T-helper 1 cell treated with Interleukin-12 subunit alpha and Interleukin-12 subunit beta and Interleukin-4 antibody, amounts not matched to agents 30 μg/mL and 1 μg/mL, for 36 hours (primary cell): ENCODE measurements around the gene NUP62.
A peak's percentile ranks its signal among the peaks of the same experiment; 100 is the strongest.

ENCODE experiments used
- H3K27ac Mint-ChIP-seq: one replicate; pipeline ENCODE4 v1.8.0; 2021; ENCODE audit warnings: mild to moderate bottlenecking, mixed read lengths
- H3K27me3 Mint-ChIP-seq: one replicate; pipeline ENCODE4 v1.8.0; 2021; ENCODE audit warnings: low read depth, mixed read lengths
- H3K36me3 Mint-ChIP-seq: one replicate; pipeline ENCODE4 v1.8.0; 2021; ENCODE audit warnings: low read depth, mixed read lengths
- H3K4me1 Mint-ChIP-seq: one replicate; pipeline ENCODE4 v1.8.0; 2021; ENCODE audit warnings: low read depth, mixed read lengths
- H3K4me3 Mint-ChIP-seq: one replicate; pipeline ENCODE4 v1.8.0; 2021; ENCODE audit warnings: mild to moderate bottlenecking, moderate library complexity, mixed read lengths
- H3K9me3 Mint-ChIP-seq: one replicate; pipeline ENCODE4 v1.8.0; 2021; ENCODE audit warnings: mixed read lengths

The NUP62 gene

DNA sequence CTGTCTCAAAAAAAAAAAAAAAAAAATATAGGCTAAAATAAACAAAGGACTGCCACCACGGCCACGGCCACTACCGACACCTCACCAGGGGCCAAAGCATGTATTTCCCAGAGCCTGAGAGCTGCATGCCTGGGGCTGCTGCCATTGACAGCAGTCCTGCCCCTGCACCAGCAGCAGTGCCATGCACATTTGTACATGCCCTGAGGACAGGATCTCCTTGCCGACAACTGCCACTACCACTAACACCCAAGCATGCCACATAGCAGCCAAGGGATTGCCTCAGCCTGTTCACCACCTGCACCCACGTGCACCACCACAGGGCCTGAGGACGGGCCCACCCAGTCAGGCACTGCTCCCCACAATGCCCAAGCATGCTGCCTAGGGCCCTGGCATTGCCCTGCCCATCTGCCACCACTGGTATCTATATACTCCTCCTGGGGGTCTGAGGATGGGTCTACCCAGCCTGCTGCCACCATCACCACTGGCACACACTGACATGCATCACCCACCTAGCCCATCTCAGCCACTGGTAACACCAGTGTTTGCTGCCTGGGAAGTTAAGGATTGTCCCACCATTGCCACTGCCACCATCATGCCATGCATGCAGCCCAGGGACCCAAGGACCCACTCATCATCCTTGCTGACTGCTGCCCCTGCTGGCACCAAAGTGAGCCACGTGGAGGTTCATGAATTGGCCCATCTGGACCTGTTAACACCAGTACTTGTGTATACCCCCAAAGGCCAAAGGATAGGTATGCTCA is 10.6 kb upstream of the NUP62 start:
- H3K36me3 Mint-ChIP-seq = no peaks in the 10 kb centered on the region
- H3K4me1 Mint-ChIP-seq = peaks cover 5% of the 10 kb centered on the region
- no peak overlapping the region for H3K27ac Mint-ChIP-seq
- no peaks in the 10 kb centered on the region for H3K9me3 Mint-ChIP-seq
- H3K4me3 Mint-ChIP-seq = no peak overlapping the region
- H3K27me3 Mint-ChIP-seq = peaks cover 13% of the 10 kb centered on the region

DNA sequence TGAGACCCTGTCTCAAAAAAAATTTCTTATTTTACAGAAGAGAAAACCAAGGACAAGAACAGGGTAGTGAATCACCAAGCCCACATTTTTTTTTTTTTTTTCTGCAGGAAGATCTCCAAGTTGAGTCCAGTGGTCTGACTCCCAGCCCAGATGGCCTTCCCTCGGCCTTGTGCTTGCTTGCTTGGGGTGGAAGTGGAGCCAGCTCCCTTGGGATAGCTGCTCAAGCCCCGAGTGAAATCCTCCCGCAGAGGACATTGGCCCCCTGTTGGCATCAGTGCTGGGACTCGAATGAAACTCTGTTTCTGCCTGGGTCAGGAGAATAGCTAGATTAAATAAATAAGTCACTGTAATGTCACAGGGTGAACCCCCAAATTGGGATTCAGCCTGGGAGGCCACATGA is 9.4 kb upstream of the NUP62 start:
- no peak overlapping the region for H3K4me3 Mint-ChIP-seq
- H3K4me1 Mint-ChIP-seq = peaks cover 5% of the 10 kb centered on the region
- H3K27ac Mint-ChIP-seq = no peak overlapping the region
- H3K36me3 Mint-ChIP-seq = peaks cover 2% of the 10 kb centered on the region
- H3K27me3 Mint-ChIP-seq = peaks cover 13% of the 10 kb centered on the region
- H3K9me3 Mint-ChIP-seq = no peaks in the 10 kb centered on the region

DNA sequence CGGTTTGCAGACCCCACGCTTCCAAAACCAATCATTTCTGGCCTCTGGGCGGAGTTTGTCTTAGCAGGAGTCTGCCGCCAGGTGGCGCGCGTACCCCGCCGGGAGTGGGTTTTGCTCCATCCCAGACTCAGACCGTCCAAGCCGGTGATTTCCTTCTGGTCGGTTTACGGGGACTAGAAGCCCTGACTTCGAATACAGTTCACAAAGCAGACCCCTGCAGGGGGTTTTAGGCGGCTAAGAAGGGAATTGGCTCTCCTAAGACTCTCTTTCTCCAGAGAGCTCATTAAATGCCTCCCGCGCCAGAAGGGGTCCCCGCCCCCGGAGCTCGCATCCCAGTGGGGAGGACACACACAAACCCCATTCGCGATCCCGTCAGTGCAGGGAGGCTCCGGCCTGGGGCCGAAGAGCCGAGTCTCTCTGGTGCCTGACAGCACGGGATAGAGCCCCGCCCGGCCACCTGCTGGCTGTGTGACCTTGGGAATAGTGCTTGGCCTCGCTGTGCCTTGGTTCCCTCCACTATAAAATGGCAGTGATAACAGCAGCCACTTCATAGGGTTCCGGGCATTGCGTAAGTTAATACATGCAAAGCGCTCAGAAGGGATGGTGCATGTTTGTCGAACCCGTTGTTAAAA is 8.6 kb upstream of the NUP62 start:
- Mint-ChIP-seq H3K36me3 (peaks cover 7% of the 10 kb centered on the region), H3K4me1 (peaks cover 8% of the 10 kb centered on the region), H3K27ac (no peak overlapping the region), H3K4me3 (no peak overlapping the region), H3K9me3 (no peaks in the 10 kb centered on the region), H3K27me3 (peaks cover 13% of the 10 kb centered on the region)

DNA sequence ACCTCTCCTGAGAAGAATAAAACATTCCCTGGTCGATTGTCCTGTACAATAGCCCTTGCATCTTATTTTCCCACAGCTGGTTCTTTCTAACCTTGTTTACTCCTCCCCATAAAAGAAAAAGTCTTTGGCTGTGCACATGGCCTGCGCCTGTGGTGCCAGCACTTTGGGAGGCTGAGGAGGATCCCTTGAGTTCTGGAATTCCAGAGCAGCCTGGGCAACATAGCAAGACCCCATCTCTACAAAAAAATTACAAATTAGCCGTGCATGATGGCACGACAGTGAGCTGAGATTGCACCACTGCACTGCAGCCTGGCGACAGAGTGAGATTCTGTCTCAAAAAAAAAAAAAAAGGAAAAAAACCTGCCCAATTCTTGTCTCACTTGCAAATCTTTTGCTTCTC is 7.2 kb upstream of the NUP62 start:
- Mint-ChIP-seq H3K9me3 (peaks cover 4% of the 10 kb centered on the region), H3K4me1 (peaks cover 18% of the 10 kb centered on the region), H3K36me3 (peaks cover 15% of the 10 kb centered on the region), H3K27me3 (peaks cover 10% of the 10 kb centered on the region), H3K4me3 (no peak overlapping the region), H3K27ac (no peak overlapping the region)

DNA sequence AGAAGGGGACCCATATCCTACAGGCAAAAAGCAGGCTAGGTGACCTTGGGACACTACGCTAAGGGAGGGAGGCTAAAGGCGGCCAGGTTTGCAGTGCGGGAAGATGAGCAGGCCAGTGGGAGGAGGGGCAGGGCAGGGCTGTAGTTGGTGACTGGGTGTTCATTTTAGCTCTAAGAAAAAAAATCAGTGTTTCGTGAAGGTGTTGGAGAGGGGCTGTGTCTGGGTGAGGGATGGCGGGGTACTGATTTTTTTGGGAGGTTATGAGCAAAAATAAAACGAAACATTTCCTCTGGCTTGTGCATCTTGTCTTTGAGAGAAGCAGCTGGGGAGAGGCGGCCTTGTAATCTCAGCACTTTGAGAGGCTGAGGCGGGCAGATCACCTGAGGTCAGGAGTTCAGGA is 4.3 kb upstream of the NUP62 start:
- Mint-ChIP-seq H3K36me3 (peaks cover 33% of the 10 kb centered on the region), H3K4me1 (peaks cover 30% of the 10 kb centered on the region), H3K27ac (no peak overlapping the region), H3K4me3 (peak overlapping the region; percentile 10), H3K9me3 (peaks cover 4% of the 10 kb centered on the region), H3K27me3 (peaks cover 10% of the 10 kb centered on the region)

DNA sequence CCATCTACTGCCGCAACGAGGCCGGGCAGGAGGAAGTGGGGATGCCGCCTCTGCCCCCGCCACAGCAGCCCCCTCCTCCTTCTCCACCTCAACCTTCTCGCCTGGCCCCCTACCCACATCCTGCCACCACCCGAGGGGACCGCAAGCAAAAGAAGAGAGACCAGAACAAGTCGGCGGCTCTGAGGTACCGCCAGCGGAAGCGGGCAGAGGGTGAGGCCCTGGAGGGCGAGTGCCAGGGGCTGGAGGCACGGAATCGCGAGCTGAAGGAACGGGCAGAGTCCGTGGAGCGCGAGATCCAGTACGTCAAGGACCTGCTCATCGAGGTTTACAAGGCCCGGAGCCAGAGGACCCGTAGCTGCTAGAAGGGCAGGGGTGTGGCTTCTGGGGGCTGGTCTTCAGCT is 3.4 kb upstream of the NUP62 start:
- H3K9me3 Mint-ChIP-seq = peaks cover 4% of the 10 kb centered on the region
- H3K4me3 Mint-ChIP-seq = no peak overlapping the region
- H3K36me3 Mint-ChIP-seq = peaks cover 38% of the 10 kb centered on the region
- H3K27ac Mint-ChIP-seq = peak overlapping the region; percentile 14
- H3K4me1 Mint-ChIP-seq = peaks cover 35% of the 10 kb centered on the region
- peaks cover 10% of the 10 kb centered on the region for H3K27me3 Mint-ChIP-seq

DNA sequence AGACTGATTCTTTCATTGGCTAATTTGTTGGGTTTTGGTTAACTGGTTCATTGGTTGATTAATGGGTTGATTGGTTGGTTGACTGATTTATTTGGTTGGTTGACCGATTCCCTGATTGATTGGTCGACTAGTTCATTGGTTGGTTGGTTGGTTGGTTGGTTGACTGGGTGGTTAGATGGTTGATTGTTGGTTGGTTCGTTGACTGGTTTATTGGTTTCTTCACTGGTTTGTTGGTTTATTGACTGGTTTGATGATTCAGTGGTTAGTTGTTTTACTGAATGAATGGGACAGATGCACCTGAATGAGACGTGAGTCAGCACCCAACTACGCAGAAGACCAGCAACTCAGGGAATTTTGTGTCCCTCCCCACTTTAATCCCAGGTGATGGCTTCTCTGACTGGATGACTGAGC is 2.7 kb upstream of the NUP62 start:
- H3K9me3 Mint-ChIP-seq = peaks cover 4% of the 10 kb centered on the region
- H3K27me3 Mint-ChIP-seq = peaks cover 10% of the 10 kb centered on the region
- peak overlapping the region; percentile 15 for H3K4me3 Mint-ChIP-seq
- H3K4me1 Mint-ChIP-seq = peaks cover 42% of the 10 kb centered on the region
- H3K27ac Mint-ChIP-seq = peak overlapping the region; percentile 34
- H3K36me3 Mint-ChIP-seq = peaks cover 45% of the 10 kb centered on the region

DNA sequence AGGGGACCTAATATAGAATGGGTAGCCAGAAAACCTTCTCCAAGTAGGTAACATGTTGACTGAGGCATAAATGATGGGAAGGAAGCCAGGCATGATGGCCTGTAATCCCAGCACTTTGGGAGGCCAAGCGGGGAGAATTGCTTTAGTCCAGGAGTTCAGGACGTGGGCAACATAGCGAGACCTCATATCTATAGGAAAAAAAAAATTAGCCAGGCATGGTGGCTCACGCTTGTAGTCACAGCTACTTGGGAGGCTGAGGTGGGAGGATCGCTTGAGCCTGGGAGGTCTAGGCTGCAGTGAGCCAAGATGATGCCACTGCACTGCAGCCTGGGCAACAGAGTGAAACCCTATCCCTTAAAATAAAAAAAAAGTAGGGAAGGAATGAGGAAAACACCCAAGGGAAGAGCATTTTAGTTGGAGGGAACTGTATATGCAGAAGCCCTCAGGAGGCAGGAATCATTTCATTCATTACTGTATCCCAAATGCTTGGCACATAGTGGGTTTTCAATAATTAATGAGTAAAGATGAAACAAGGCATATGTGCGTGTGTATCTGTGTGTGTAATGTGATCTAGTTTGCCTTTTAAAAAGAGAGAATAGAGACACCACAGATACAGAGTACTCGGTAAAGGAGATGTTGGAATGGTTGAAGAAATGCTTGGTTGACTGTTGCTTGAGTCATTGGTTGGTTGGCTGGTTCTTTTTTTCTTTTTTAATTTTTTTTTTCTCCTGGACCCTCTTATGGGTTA is 2.2 kb upstream of the NUP62 start:
- peaks cover 4% of the 10 kb centered on the region for H3K9me3 Mint-ChIP-seq

DNA sequence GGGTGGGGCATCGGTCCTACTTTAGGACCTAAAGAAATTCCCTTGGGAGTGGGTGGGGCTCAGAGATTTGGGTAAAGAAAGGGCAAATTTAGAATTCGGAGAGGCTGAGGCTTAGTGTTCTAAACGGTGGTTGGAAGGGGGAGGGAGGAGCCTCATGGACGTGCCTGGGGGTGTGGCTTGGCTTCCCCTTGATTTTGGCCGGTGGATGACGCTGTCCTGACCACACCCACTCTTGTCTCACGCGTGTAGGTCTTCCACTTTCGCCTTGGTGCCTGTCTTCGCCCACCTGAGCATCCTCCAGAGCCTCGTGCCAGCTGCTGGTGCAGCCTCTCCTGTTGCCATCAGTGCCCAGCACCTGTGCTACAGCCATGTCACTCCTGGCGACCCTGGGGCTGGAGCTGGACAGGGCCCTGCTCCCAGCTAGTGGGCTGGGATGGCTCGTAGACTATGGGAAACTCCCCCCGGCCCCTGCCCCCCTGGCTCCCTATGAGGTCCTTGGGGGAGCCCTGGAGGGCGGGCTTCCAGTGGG is 1.2 kb upstream of the NUP62 start:
- H3K4me3 Mint-ChIP-seq = peak overlapping the region; percentile 100
- H3K36me3 Mint-ChIP-seq = peaks cover 50% of the 10 kb centered on the region
- no peaks in the 10 kb centered on the region for H3K27me3 Mint-ChIP-seq
- peaks cover 45% of the 10 kb centered on the region for H3K4me1 Mint-ChIP-seq
- peaks cover 4% of the 10 kb centered on the region for H3K9me3 Mint-ChIP-seq
- peak overlapping the region; percentile 99 for H3K27ac Mint-ChIP-seq

More for the DNA sequence above, 2.2 kb upstream of the NUP62 start:
- peaks cover 43% of the 10 kb centered on the region for H3K4me1 Mint-ChIP-seq
- peaks cover 4% of the 10 kb centered on the region for H3K27me3 Mint-ChIP-seq
- H3K36me3 Mint-ChIP-seq = peaks cover 47% of the 10 kb centered on the region
- peak overlapping the region; percentile 22 for H3K27ac Mint-ChIP-seq
- no peak overlapping the region for H3K4me3 Mint-ChIP-seq

DNA sequence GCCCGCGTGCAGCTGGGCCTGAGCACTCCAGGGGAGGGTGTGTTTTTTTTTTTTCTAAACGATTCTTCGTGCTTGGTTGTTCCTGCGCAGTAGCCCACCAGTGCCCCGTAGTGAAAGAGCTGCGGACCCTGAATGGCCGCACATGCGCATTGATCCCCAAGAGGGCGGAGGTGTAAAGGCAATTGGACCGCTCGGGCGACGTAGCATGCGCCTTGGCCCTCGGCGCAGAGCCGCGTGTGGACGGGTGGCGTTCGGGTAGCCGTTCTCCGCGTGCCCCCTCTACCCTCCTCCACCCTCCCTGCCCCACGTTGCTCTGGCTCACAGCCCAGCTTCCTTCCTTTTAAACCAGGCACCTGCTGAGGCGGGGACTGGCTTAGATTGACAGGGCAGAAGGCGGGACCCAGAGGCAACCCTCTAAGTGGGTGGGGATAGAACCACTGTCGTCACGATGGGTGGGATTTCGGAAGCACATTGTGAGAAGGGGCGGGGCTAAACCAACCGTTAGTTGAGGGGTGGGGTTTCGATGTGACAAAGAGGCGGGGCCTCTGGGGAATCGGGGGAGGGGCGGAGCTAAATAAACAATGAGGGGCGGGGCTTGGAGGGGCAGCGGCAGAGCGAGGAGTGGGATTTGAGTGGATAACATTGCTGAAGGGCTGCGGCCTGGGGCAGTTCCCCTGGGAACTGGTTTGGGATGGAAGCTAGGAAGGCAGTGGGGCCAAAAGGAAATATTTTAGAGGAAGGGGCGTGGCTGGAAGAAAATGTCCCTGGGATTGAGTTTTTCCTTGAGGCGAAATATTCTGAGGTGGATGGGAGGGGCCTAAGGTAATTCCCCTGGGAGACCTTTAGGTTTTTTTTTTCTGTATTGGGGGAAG is 543 bp upstream of the NUP62 start:
- Mint-ChIP-seq H3K4me1 (peaks cover 49% of the 10 kb centered on the region), H3K36me3 (peaks cover 54% of the 10 kb centered on the region), H3K27ac (peak overlapping the region; percentile 99), H3K4me3 (peak overlapping the region; percentile 100), H3K9me3 (peaks cover 4% of the 10 kb centered on the region), H3K27me3 (no peaks in the 10 kb centered on the region)

DNA sequence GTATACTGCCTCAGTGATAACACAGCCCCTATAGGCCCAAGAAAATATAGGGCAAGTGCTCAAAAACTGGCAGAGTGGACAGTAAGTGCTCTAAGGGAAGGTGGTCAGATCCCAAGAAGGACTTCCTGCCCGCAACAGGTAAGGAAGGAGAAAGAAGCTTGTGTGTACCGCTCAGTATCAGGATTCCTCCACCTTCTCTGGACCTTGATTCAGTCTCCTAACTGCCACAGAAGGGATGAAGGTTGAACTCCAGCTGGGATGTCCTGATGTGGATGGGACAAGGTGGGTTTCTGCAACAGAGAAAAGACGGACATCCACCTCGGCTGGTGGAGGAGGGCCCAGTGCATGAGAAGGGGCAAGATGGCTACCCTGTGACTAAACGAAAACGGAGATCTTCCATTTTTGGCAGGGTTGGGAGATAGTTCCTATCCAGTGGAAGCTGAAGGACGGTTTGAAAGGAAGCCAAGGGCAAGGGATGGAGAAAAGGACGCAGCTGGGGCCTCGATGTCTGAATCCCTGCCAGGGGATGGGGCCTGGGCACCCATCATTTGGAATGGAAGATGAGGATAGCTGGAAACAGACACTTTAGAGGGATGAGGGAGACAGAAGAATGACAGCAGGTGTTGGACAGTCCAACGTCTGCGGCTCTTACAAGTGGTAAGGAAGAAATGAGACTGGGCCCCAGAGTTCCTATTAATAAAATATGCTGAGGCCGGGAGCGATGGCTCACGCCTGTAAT is 1.6 kb downstream of the NUP62 start:
- Mint-ChIP-seq H3K9me3 (peaks cover 4% of the 10 kb centered on the region), H3K27ac (peak overlapping the region; percentile 96), H3K27me3 (no peaks in the 10 kb centered on the region), H3K4me3 (peak overlapping the region; percentile 100), H3K4me1 (peaks cover 44% of the 10 kb centered on the region), H3K36me3 (peaks cover 49% of the 10 kb centered on the region)

DNA sequence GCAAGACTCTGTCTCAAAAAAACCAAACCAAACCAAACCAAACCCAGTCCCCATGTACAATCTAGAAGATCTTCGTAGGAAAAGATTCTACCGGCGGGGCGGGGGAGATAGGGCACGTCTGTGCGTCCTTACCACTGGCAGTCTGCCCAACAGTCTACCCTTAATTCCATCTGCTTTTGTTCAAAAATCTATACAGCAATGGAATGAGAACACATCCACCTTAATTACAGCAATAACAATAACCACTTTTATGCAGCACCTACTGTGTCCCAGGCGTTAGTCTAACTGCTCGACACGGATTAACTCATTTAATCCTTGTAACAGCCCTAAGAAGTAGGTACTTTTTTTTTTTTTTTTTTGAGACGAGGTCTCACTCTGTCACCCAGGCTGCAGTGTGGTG is 2.8 kb downstream of the NUP62 start:
- Mint-ChIP-seq H3K36me3 (peaks cover 47% of the 10 kb centered on the region), H3K4me3 (peak overlapping the region; percentile 21), H3K9me3 (no peaks in the 10 kb centered on the region), H3K27me3 (no peaks in the 10 kb centered on the region), H3K4me1 (peaks cover 41% of the 10 kb centered on the region), H3K27ac (no peak overlapping the region)

DNA sequence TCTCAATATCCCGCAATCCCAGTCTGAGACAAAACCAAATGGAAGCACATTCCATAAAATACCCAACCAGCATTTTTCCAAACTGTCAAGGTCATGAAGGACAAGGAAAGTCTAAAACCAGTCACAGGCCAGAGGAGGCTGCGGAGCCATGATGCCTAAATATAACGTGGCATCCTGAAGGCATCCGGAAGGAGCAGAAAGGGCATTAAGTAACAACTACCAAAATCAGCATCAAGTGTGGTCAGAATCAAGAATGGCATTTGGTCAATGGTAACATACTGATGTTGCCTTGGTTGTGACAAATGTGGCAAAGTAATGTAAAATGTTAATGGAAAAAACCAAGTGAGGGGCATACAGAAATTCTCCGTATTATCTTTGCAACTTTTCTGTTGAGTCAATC is 3.8 kb downstream of the NUP62 start:
- no peaks in the 10 kb centered on the region for H3K9me3 Mint-ChIP-seq
- no peak overlapping the region for H3K4me3 Mint-ChIP-seq
- no peaks in the 10 kb centered on the region for H3K27me3 Mint-ChIP-seq
- H3K27ac Mint-ChIP-seq = no peak overlapping the region
- H3K4me1 Mint-ChIP-seq = peaks cover 36% of the 10 kb centered on the region
- peaks cover 46% of the 10 kb centered on the region for H3K36me3 Mint-ChIP-seq
